ENCODE measurements around the gene EPHA3.

DNA sequence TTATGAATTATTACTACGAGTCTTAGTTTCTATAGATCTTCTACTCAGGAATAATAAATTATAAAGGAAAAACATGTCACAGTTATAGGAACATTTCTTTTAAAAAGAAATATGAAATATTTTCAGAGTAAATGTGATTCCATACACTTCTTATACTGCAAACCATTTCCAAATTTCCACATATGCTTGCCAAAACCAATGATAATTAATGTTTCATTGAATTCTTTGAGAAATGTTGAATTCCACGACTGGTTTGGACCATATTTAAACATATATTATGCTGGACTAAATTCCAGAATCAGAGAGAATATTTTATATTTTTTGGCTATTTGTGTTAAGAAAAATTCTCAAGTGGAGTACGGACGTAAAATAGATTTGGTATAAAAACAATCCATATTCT, 144.6 kb downstream of the EPHA3 start:
- no peak for TF ChIP-seq GATA2 (IDR thresholded peaks at IDR 0.05; ENCODE audit: low read depth, low read length)
- no peak for TF ChIP-seq GATA3 (IDR thresholded peaks at IDR 0.05; ENCODE audit: low read depth, low read length)

Measured in SH-SY5Y (cell line).